ENCODE data around the gene CDC23.
"Not testable (repeated sequence)": the region's sequence is repeated elsewhere in the genome, so short reads cannot be mapped to it uniquely, and the experiment has no call there.

The CDC23 gene

GRCh38 chr5:138212828-138213160 lies 329 bp downstream of the CDC23 start:
- DNase-seq = peak; percentile 6

DNA sequence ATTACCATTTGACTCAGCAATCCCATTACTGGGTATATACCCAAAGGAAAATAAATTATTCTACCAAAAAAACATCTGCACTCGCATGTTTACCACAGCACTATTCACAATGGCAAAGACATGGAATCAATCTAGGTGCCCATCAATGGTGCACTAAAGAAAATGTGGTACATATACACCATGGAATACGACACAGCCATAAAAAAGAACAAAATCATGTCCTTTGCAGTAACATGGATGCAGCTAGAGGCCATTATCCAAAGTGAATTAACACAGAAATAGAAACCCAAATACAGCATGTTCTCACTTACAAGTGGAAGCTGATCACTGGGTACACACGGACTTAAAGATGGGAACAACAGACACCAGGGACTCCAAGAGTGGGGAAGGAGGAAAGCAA lies 2.1 kb downstream of the CDC23 start:
- DNase-seq = no peak

DNA sequence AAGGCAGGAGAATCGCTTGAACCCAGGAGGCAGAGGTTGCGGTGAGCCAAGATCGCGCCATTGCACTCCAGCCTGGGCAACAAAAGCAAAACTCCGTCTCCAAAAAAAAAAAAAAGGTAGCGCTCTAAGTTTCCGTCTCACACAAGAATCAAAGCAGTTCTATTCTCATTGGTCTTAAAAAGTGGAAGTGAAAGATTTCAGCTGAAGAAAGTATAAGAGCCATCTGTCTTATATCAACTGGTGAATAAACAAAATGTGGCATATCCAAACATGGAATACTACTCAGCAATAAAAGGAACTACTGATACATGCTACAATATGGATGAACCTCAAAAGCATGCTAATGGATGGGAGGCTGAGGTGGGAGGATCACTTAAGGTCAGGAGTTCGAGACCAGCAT lies 19.3 kb downstream of the CDC23 start:
- not testable (repeated sequence) for DNase-seq

DNA sequence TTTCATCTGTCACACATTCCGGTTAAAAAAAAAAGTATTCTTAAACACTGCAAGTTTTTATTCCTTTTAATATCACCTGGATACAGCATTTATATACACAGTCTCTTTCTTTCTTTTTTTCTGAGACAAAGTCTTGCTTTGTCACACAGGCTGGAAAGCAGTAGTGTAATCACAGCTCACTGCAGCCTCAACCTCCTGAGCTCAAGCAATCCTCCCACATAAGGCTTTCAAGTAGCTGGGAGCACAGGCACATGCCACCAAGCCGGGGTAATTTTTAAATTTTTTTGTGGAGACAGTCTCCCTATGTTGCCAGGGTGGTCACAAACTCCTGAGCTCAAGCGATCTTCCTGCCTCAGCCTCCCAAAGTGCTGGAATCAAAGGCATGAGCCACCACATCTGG lies 20.3 kb downstream of the CDC23 start:
- DNase-seq = no peak

- no peak for DNase-seq
These were observed 24.5 kb downstream of the CDC23 start for GRCh38 chr5:138188626-138189025.

- no peak for DNase-seq
These were observed 27.1 kb downstream of the CDC23 start for GRCh38 chr5:138186002-138186447.

GRCh38 chr5:138182808-138183207 lies 30.3 kb downstream of the CDC23 start:
- no peak for DNase-seq

DNA sequence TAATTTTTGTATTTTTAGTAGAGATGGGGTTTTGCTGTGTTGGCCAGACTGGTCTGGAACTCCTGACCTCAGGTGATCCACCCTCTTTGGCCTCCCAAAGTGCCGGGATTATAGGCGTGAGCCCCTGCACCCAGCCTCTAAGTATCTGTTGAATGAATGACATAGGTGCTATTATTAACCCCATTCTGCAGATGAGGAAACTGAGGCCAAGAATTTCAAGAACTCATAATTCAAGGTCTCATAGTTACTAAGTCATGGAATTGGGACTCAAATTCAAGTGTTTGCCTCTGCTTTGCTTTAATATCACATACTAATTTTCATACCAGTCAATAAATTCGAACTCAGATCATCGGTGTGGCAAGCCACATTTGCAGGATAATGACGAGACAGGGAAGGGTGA lies 32.3 kb downstream of the CDC23 start:
- no peak for DNase-seq

GRCh38 chr5:138180183-138180782 lies 32.8 kb downstream of the CDC23 start:
- DNase-seq = no peak

DNA sequence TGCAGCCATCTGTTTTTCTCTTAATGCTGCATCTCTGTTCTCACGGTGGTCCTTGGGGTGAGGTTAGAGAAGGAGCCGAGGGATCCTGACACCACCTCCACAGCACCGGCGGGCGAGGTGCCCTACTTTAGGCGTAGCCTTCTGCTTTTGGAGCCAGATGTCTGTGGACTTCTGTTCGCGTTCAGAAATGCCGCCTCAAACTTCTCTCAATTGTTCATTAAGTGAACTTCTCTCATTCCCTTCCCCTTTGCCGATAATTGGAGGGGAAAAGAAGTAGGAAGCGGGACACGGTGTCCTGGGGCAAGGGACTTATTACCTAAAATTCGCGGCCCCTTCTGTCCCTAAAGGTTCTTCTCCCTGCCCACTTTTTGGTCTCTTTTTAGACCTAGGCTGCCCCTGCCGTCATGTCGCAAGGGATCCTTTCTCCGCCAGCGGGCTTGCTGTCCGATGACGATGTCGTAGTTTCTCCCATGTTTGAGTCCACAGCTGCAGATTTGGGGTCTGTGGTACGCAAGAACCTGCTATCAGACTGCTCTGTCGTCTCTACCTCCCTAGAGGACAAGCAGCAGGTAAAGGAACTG lies 33.8 kb downstream of the CDC23 start:
- no peak for DNase-seq

- peak; percentile 91 for DNase-seq
These were observed 34.4 kb downstream of the CDC23 start, which contains the start of the genes BRD8 and KIF20A for GRCh38 chr5:138178516-138179276. Gene BRD8 (minus strand): TSS chr5:138178630. CDS start chr5:138178614, 16 bp downstream. Gene KIF20A (plus strand): TSS chr5:138179112. CDS start chr5:138179681, 569 bp downstream.

DNA sequence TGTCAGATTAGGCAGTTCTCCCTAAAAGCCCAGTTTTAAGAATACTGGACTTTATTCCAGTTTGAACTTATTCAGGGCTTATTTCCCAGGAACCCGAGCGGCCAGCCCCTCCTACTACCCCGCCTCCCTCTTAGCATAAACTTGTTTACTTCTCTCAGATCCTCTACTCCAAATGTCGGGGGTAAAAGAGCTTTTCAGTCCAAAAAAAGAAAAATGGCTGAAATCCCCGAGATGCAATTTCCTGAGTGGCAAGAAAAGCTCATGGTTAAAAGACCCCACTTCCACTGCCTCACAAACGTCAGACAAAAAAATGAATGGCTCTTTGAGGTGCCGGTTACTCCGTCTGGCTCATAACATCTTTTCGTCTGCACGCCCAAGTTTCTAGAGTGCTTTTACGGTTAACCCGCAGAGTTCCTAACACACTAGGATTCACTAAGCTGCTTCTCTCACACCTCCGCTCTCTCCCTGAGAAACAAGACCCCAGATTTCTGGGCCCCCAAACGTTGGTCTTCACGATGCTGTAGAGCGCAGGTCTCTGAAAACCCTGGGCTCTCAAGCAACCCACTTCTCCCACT lies 35.1 kb downstream of the CDC23 start:
- peak; percentile 12 for DNase-seq

- no peak for DNase-seq
These were observed 42.8 kb downstream of the CDC23 start for GRCh38 chr5:138170299-138170698.

DNA sequence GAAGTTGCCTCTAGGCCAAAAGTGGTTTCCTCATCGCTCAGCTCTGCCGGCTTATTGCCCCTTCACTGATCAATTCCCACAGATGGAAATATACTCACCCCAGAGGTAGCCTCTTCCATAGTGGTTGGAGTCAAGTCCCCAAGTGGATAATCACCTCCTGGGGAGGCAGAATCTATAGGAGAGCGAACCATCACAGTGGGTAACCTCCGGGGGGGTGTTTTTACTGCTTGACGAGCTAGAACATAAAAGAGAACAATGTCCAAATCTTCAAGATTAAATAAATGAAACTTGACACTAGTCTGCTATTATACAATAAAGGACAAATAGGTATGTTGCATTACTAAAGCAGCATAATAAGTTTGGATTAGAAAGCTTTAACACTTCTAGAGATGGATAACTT lies 44.0 kb downstream of the CDC23 start:
- no peak for DNase-seq

DNA sequence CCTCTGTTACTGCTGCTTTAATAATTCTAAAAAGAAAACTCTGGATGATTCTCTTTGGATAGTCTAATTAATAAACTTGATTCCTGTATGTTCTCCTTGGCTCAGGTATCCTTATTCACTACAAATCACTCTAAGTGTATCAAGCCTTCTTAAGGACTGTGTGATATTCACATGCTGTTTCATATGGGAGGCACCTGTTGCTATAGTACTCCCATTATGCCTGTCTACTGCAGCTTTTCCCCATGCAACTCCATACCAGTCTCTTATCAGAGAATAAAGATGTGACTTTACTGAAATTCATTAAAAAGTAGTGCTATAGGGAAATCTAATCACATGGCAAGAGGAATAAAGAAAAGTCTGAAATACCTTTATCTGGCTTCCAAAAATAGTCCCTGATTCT lies 49.4 kb downstream of the CDC23 start:
- no peak for DNase-seq

GRCh38 chr5:138160706-138161105 lies 52.4 kb downstream of the CDC23 start:
- DNase-seq = no peak

DNA sequence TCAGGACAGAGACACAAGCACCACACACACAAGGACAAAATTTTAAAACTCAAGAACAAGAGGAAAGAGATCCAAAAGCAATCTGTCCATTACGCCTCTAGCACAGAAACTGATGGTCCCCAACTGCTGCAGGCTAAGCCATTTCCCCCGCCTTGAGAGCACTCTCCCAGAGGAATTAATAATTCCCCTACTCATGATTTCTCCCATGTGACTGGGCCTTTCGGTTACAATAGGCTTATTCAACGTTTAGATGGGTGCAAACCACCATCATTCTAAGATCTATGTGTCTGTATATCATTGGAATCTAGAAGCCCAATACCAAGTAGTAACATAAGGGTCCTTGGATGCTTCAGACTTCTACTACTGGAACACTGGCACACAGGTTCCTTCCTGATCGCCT lies 53.5 kb downstream of the CDC23 start:
- DNase-seq = no peak

GRCh38 chr5:138157626-138158025 lies 55.5 kb downstream of the CDC23 start:
- DNase-seq = no peak

DNA sequence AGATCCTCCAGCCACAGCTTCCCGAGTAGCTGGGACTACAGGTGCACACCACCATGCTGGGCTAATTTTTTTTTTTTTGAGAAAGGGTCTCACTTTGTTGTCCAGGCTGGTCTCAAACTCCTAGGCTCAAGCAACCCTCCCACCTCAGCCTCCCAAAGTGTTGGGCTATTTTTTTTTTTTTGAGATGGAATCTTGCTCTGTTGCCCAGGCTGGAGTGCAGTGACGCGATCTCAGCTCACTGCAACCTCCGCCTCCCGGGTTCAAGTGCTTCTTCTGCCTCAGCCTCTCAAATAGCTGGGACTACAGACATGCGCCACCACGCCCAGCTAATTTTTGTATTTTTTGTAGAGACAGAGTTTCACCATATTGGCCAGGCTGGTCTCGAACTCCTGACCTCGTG lies 57.1 kb downstream of the CDC23 start:
- not testable (repeated sequence) for DNase-seq

DNA sequence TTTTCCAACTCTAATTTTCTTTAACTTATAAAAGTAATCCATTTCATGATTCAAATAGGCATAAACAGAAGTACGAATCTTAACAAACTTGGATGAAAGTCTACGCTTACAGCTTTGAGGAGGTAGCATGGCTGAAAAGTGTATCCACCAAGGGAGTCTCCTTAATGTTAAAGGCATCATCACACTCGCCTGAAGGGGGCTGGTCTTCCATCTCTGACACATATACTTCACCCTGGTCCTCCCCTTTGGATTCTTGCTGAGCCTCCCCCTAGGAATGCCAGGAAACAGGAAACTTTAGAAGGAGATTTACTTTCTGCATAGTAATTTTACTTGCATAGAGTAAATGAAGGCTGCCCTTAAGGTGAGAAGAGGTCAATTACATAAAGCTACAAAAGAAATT lies 63.6 kb downstream of the CDC23 start:
- no peak for DNase-seq

DNA sequence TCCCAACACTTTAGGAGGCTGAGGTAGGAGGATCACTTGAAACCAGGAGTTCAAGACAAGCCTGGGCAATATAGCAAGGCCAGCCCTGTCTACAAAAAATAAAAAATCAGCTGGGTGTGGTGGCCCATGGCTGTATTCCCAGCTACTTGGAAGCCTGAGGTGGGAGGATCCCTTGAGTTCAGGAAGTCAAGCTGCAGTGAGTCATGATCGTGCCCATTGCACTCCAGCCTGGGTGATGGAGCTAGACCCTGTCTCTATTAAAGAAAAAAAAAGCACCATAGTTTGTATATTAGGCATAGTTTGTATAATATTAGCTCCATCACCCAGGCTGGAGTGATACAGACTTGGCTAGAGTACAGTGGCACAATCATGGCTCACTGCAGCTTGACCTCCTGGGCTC lies 64.3 kb downstream of the CDC23 start:
- DNase-seq = no peak

- DNase-seq = not testable (repeated sequence)
These were observed 69.5 kb downstream of the CDC23 start for GRCh38 chr5:138143578-138143977.

DNA sequence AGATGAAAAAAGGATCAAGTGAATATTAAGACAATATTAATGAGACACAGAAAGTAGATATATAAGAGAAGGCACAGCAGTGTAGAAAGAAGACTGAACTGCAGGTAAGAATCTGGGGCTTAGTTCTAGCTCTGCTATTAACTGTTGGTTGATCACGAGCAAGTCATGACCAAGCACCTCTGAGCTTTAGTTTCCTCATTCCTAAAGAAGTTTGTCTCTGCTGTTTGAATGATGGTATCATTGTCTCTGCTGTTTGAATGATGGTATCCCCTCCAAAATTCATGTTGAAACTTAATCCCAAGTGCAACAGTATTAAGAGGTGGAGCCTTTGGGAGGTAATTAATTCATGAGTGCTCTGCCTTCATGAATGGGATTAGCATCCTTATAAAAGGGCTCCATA lies 71.4 kb downstream of the CDC23 start:
- no peak for DNase-seq

DNA sequence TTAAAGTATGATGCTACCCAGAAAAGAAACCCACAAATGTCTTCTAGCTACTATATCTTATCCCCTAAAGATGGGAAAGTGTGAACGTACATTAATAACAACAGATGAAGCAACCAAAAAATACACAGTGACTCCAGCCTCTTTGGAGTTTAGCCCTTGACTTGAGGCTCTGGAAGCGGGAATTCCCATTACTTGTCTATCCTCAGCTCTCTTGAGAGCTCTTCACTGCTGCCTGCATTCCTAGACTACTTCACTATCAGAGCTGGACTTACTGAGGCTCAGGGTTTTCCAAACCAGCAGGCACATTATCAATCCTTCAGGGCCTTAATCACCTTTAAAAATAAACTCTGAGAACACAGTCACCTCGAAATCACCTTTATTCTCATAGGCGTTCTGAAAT lies 72.9 kb downstream of the CDC23 start:
- DNase-seq = no peak

Data from stimulated activated CD4-positive, alpha-beta T cell treated with anti-CD3 and anti-CD28 coated beads, Interleukin-1b, Interleukin-23, amount 100 ng/mL, for 48 hours (primary cell).